ENCODE results near the gene MAPK7.

GRCh38 chr17:19391432-19391831, 13.1 kb downstream of the MAPK7 start:
- TF ChIP-seq CTCF (IDR thresholded peaks at IDR 0.05) (no peak), POLR2A (IDR thresholded peaks at IDR 0.05) (no peak), POLR2AphosphoS5 (IDR thresholded peaks at IDR 0.05) (no peak)

Data from prostate gland (tissue), 2 donors.